AG04450 (cell line): ENCODE measurements around the gene ADGRA1. TPM values are rescaled to one million over a fixed set of nuclear protein-coding genes. Genes with fewer than 3 reads are reported as not detected.

Source experiments
- CTCF ChIA-PET: fragments of 300-600, 350-600 bp; formaldehyde crosslinking; extraction: SDS; loops from one replicate; lab custom pipeline; 2022; ENCODE audit warnings: antibody characterized with exemption, inconsistent platforms; lab: Charles Lee
- POLR2A ChIA-PET: fragments of 350-600 bp; formaldehyde crosslinking; extraction: SDS; loops from one replicate; lab custom pipeline; 2021; ENCODE audit warnings: antibody characterized with exemption, inconsistent platforms; lab: Yijun Ruan, JAX
- DNase-seq: peaks from one replicate; pipeline ENCODE4 v3.0.0-alpha.2; 2011; ENCODE audit warnings: low read depth, low spot score
- H3K27ac ChIP-seq: one replicate; pipeline ENCODE4 v1.5.1; 2012; ENCODE audit warnings: low read depth, low read length, control low read depth
- H3K27me3 ChIP-seq: one replicate; pipeline ENCODE4 v1.6.0; 2012; ENCODE audit warnings: low read length; ENCODE audit not compliant: control insufficient read depth, insufficient read depth
- H3K4me3 ChIP-seq: 2 replicates; pipeline ENCODE4 v1.5.1; 2011; ENCODE audit warnings: mild to moderate bottlenecking, low read depth, low read length, control low read depth
- H3K9me3 ChIP-seq: 2 replicates; pipeline ENCODE4 v1.5.1; 2012; ENCODE audit warnings: low read length; ENCODE audit not compliant: control insufficient read depth, insufficient read depth
- CTCF ChIP-seq: IDR thresholded peaks from 2 replicates; pipeline ENCODE4 v1.5.1; 2011; ENCODE audit warnings: low read depth, low read length, control low read depth, inconsistent platforms
- polyA plus RNA-seq: library from polyadenylated mRNA; depleted of rRNA; stranded (reverse); fragments of >200 nt; gene quantifications from 2 replicates; pipeline ENCODE4 v1.2.3, GENCODE V29; 2011

Gene ADGRA1
- polyA plus RNA-seq, 1 experiment, result not detected

- POLR2A ChIA-PET, result no interaction called here
- CTCF ChIA-PET, result no interaction called here
These were observed 78.7 kb downstream of the ADGRA1 start for GRCh38 chr10:133166504-133166827.

GRCh38 chr10:133166828-133167692, 79.3 kb downstream of the ADGRA1 start:
- Histone ChIP-seq H3K27me3 (peaks cover 3% of the 10 kb centered on the region), H3K9me3 (peaks cover 54% of the 10 kb centered on the region), H3K27ac (no peak overlapping the region), H3K4me3 (no peak overlapping the region)
- CTCF ChIA-PET, result no interaction called here
- no peak for TF ChIP-seq CTCF
- no peak for DNase-seq
- POLR2A ChIA-PET, result no interaction called here

More at GRCh38 chr10:133166504-133166827, 78.7 kb downstream of the ADGRA1 start:
- no peak for DNase-seq
- TF ChIP-seq CTCF, result no peak
- Histone ChIP-seq H3K27ac (no peak overlapping the region), H3K9me3 (peaks cover 54% of the 10 kb centered on the region), H3K4me3 (no peak overlapping the region), H3K27me3 (peaks cover 9% of the 10 kb centered on the region)

- CTCF ChIA-PET, result no interaction called here
- TF ChIP-seq CTCF, result no peak
- Histone ChIP-seq H3K4me3 (no peak overlapping the region), H3K27ac (no peak overlapping the region), H3K27me3 (no peaks in the 10 kb centered on the region), H3K9me3 (peaks cover 54% of the 10 kb centered on the region)
- POLR2A ChIA-PET, result no interaction called here
- no peak for DNase-seq
These were observed 80.2 kb downstream of the ADGRA1 start for GRCh38 chr10:133167693-133168616.

GRCh38 chr10:133168617-133169031, 80.9 kb downstream of the ADGRA1 start:
- POLR2A ChIA-PET, result no interaction called here
- H3K9me3 ChIP-seq, result peaks cover 56% of the 10 kb centered on the region
- TF ChIP-seq CTCF, result no peak
- H3K4me3 ChIP-seq, result no peak overlapping the region
- no peak for DNase-seq
- CTCF ChIA-PET, result no interaction called here
- H3K27ac ChIP-seq, result no peak overlapping the region
- H3K27me3 ChIP-seq, result no peaks in the 10 kb centered on the region
